Measurements from ENCODE around the gene CBLL1.

DNA sequence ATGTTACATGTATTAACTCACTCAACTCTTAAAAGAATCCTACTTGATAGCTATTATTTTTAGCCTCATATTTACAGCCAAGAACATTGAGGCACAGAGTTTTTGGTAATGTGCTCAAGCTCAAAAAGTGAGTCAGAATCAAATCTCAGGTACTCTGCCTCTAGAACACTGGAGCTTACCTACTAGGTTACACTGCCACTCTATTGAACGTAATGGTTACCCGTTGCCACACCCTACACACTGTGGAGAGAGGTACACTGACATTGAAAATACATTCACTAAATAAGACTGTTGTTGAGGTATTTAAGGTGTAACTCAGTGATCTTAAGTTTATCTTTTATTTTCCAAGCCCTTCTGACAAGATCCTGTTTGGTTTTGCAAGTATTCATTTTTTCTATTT lies 41.2 kb downstream of the CBLL1 start:
- TF ChIP-seq IRF1 (CRISPR knock-in tag; IDR thresholded peaks at IDR 0.05) (no peak), CTCF (IDR thresholded peaks at IDR 0.05) (no peak), CREB1 (CRISPR knock-in tag; IDR thresholded peaks at IDR 0.05) (no peak)

Data from WTC11 (cell line).